GM18498 (cell line): ENCODE measurements around the gene CRADD.
"Not testable (repeated sequence)": the region's sequence is repeated elsewhere in the genome, so short reads cannot be mapped to it uniquely, and the experiment has no call there.

Experiments
- ATAC-seq: cut with Tn5 transposase; IDR thresholded peaks from one replicate; pipeline ENCODE4 v1.9.1; 2021; ENCODE audit warnings: mild to moderate bottlenecking, moderate library complexity; ENCODE audit not compliant: unreplicated experiment

Gene CRADD

GRCh38 chr12:93781961-93782360 is 104.8 kb downstream of the CRADD start:
- not testable (repeated sequence) for ATAC-seq

- ATAC-seq, result no peak
Observed at GRCh38 chr12:93782853-93783252, 105.7 kb downstream of the CRADD start.

GRCh38 chr12:93783832-93784231 is 106.7 kb downstream of the CRADD start:
- ATAC-seq, result no peak

GRCh38 chr12:93784339-93785086 is 107.3 kb downstream of the CRADD start:
- ATAC-seq, result no peak

GRCh38 chr12:93785249-93786010 is 108.3 kb downstream of the CRADD start:
- ATAC-seq, result no peak

- no peak for ATAC-seq
Observed at GRCh38 chr12:93786656-93787397, 109.7 kb downstream of the CRADD start.

GRCh38 chr12:93788853-93789252 is 111.7 kb downstream of the CRADD start:
- no peak for ATAC-seq

- ATAC-seq, result no peak
Observed at GRCh38 chr12:93789767-93790166, 112.6 kb downstream of the CRADD start.

DNA sequence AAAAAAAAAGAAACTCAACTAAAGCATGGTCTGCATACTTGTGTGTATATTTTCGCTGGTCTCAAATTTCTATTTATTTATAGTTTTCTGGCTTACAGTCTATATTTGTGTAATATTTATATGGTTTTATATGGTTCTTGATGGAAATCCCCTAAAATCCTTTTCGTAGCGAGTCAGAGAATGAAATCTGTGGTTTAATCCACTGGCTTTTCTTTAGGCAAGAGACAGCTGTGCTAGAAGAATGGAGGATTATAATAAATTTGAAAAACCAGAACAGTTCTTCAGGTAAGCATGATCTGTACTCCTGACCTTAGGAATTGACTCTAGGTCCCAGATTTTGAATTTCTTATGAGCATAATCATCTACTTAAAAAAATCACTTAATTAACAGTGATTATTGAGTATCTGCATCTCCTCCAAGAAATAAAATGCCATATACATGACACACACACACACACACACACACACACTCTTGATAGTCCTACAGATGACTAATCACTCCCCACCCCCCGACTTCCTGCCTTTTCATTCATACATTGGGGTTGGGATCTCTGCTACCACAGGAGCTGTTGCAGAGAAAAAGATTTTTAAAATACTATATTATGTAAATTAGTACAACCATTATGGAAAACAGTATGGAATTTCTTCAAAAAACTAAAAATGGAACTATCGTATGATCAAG is 113.4 kb downstream of the CRADD start:
- ATAC-seq, result no peak

- ATAC-seq, result no peak
Observed at GRCh38 chr12:93793007-93793406, 115.8 kb downstream of the CRADD start.

GRCh38 chr12:93793983-93794382 is 116.8 kb downstream of the CRADD start:
- ATAC-seq, result no peak

DNA sequence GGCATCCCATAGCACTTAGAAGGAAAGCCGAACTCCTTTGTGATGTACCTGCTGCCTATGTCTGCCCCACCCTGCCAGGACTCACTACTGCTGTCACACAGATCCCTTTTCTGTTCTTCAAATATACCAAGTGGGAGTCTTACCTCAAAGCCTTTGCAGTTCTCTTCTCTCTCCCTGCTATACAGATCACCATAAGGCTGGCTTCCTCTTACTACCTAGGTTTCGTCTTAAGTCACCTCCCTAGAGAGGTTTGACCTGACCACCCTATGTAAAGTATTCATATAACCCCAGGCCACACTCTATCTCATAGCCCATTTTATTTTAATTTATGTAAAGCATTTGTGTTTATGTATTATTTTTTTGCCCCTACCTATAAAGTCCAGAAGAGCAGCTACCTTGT is 117.6 kb downstream of the CRADD start:
- ATAC-seq, result no peak

GRCh38 chr12:93795352-93795751 is 118.2 kb downstream of the CRADD start:
- ATAC-seq, result no peak

DNA sequence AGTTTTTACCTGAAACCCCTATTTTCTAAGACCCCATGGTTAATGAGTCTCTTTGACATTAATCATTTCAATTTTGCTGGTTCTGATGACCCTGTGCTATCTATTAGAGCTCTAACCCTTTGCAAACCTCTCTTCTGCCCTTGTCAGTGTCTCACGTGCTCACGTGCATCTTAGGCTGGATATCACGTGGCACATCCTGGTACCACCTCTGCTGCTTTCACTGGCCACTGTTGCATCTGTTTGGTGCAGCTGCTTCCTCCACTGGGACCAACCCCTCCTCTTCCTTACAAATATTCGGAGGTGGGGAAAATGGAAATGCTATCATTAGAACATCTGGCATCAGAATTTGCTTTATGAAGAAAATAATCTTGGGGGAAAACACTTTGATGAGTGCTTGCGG is 119.6 kb downstream of the CRADD start:
- ATAC-seq, result no peak

DNA sequence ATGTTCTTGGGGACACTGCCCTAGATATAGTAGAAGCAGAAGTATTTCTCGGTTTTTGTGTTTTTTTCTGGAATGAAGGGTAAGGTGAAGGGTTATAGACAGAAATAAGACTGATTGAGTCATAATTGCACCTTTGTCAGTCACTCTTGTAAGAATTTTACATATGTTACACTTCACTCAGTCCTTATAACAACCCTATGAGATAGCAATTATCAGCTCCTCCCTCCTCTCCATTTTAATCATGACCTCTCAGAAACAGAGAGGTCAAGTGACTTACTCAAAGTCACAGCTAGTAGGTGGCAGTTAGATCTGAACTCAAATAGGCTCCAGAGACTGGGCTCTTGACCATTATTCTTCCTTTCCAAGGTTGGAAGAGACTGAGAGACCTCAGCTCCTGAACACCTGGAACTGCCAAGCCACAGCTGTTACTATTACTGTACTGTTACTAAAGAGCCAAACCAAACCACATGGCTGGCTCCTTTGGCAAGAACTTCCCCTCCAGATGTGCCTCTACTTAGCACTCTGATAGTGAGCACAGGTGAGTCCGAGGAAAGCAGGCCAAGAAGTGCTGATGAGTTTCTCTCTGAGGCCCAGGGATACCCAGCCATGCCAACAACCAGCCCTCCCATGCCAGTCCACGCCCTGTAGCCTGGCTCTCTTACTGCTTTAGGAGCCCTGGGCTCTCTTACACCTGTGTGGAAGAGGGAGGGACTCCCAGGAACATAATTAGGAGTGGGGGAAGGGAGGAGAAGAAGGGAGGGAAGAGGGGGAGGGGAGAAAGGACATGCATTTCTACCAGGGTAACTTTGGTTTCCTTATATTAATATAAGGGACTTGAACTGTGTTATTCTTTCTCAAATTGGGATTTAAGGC is 121.3 kb downstream of the CRADD start:
- ATAC-seq, result no peak

DNA sequence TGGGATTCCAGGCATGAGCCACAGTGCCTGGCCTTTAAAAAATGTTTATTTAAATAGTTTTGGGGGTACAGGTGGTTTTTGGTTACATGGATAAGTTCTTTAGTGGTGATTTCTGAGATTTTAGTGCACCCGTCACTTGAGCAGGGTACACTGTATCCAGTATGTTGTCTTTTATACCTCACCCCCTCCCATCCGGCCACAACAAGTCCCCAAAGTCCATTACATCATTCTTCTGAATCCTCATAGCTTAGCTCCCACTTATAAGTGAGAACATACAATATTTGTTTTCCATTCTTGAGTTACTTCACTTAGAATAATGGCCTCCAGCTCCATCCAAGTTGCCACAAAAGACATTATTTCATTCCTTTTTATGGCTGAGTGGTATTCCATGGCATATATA is 124.5 kb downstream of the CRADD start:
- ATAC-seq, result not testable (repeated sequence)

GRCh38 chr12:93802293-93802692 is 125.1 kb downstream of the CRADD start:
- no peak for ATAC-seq

- ATAC-seq, result no peak
Observed at GRCh38 chr12:93802698-93803423, 125.7 kb downstream of the CRADD start.

DNA sequence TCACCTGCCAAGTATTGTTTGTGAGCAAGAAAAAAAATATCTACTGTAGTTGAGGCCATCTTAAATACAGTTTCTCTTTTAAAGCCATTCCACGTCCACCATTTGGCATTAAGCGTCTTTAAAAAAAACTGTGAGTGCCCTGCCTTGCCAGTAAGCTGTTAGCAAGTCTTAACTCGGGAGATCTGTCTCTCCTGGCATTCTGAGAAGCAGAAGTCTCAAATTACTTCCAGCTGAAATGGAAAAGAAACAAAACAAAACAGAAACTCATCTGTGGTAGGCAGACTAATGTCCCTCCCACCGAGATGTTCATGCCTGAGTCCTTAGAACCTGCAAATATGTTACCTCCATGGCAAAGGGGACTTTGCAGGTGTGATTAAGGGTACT is 126.2 kb downstream of the CRADD start:
- ATAC-seq, result no peak
